HepG2 (cell line): ENCODE results near the gene FAM174C. TPM values are rescaled to one million over a fixed set of nuclear protein-coding genes. Genes with fewer than 3 reads are reported as not detected.
A peak's percentile ranks its signal among the peaks of the same experiment; 100 is the strongest.

Experiments used
- AFF4 ChIP-seq: sonication (generic); formaldehyde crosslinking; IDR thresholded peaks from 2 replicates; pipeline ENCODE4 v1.4.0; 2020; ENCODE audit warnings: missing genetic modification reagents
- CCAR2 ChIP-seq: fragments of 200-400 bp; formaldehyde crosslinking; optimal IDR thresholded peaks from 2 replicates; pipeline ENCODE3; 2018; ENCODE audit warnings: low read depth, mild to moderate bottlenecking, low read length, moderate library complexity
- DNMT1 ChIP-seq: sonication (generic); formaldehyde crosslinking; IDR thresholded peaks from 2 replicates; pipeline ENCODE4 v1.5.1; 2020; ENCODE audit warnings: mild to moderate bottlenecking, missing genetic modification reagents
- FOSL2 ChIP-seq: sonication (generic); formaldehyde crosslinking; IDR thresholded peaks from 2 replicates; pipeline ENCODE4 v1.4.0; 2020; ENCODE audit warnings: missing genetic modification reagents
- FOXC1 ChIP-seq: sonication (generic); formaldehyde crosslinking; IDR thresholded peaks from 2 replicates; pipeline ENCODE4 v1.8.0; 2022; ENCODE audit warnings: mild to moderate bottlenecking, missing genetic modification reagents, borderline replicate concordance
- ISX ChIP-seq: sonication (generic); formaldehyde crosslinking; conservative IDR thresholded peaks from 2 replicates; pipeline ENCODE4 v1.5.0; 2020; ENCODE audit warnings: missing genetic modification reagents
- MIXL1 ChIP-seq: IDR thresholded peaks from 2 replicates; pipeline ENCODE4 v1.6.1; 2016
- NCOA2 ChIP-seq: sonication (generic); formaldehyde crosslinking; IDR thresholded peaks from 2 replicates; pipeline ENCODE4 v1.8.0; 2022; ENCODE audit warnings: inconsistent platforms
- NFKB2 ChIP-seq: sonication (generic); formaldehyde crosslinking; IDR thresholded peaks from 2 replicates; pipeline ENCODE4 v1.4.0; 2020; ENCODE audit warnings: missing genetic modification reagents, borderline replicate concordance
- PHB2 ChIP-seq: fragments of 450-650 bp; IDR thresholded peaks from 2 replicates; pipeline ENCODE4 v1.6.1; 2018; ENCODE audit not compliant: partially characterized antibody
- RCOR2 ChIP-seq: IDR thresholded peaks from 2 replicates; pipeline ENCODE4 v1.6.1; 2016; ENCODE audit warnings: missing biosample characterization, missing genetic modification reagents
- ZKSCAN8 ChIP-seq: IDR thresholded peaks from 2 replicates; pipeline ENCODE4 v1.6.1; 2016; ENCODE audit warnings: borderline replicate concordance, missing genetic modification reagents, missing compliant biosample characterization
- ZNF256 ChIP-seq: sonication (generic); formaldehyde crosslinking; conservative IDR thresholded peaks from 2 replicates; pipeline ENCODE4 v1.4.0; 2020; ENCODE audit warnings: missing genetic modification reagents
- ZNF30 ChIP-seq: sonication (generic); formaldehyde crosslinking; IDR thresholded peaks from 2 replicates; pipeline ENCODE4 v1.5.0; 2020; ENCODE audit warnings: mild to moderate bottlenecking, missing genetic modification reagents
- ZNF331 ChIP-seq: sonication (generic); formaldehyde crosslinking; IDR thresholded peaks from 2 replicates; pipeline ENCODE4 v1.4.0; 2020; ENCODE audit warnings: missing genetic modification reagents
- ZNF383 ChIP-seq: sonication (generic); formaldehyde crosslinking; IDR thresholded peaks from 2 replicates; pipeline ENCODE4 v1.4.0; 2020; ENCODE audit warnings: missing genetic modification reagents, mild to moderate bottlenecking, borderline replicate concordance
- ZNF543 ChIP-seq: sonication (generic); formaldehyde crosslinking; IDR thresholded peaks from 2 replicates; pipeline ENCODE4 v1.4.0; 2020; ENCODE audit warnings: mild to moderate bottlenecking, missing genetic modification reagents
- ZNF607 ChIP-seq: sonication (generic); formaldehyde crosslinking; IDR thresholded peaks from 2 replicates; pipeline ENCODE4 v1.5.1; 2020; ENCODE audit warnings: missing genetic modification reagents, mild to moderate bottlenecking, borderline replicate concordance
- ZNF737 ChIP-seq: sonication (generic); formaldehyde crosslinking; IDR thresholded peaks from 2 replicates; pipeline ENCODE4 v1.5.0; 2020; ENCODE audit warnings: missing genetic modification reagents, mild to moderate bottlenecking, borderline replicate concordance
- polyA plus RNA-seq, 8 experiments: library from polyadenylated mRNA; depleted of rRNA in 3 of 8; stranded (reverse) in 7 of 8; unstranded in 1 of 8; fragments of >200 nt; fragmentation: Illumina TruSeq in 4 of 8; extraction: Trizol in 4 of 8; gene quantifications; 2 replicates each; pipeline versions ENCODE4 v1.2.1 to v1.2.3, GENCODE V29; 2011 to 2016; ENCODE audit warnings: low read depth in 4 of 8, missing spikeins in 1 of 8, mixed read lengths in 1 of 8; ENCODE audit not compliant: insufficient read depth in 1 of 8
- total RNA-seq, 5 experiments: library from RNA; depleted of rRNA; stranded (reverse); fragments of >200 nt; fragmentation: Illumina TruSeq; extraction: Trizol; gene quantifications; 2 replicates each; pipeline ENCODE4 v1.2.3, GENCODE V29; 2016; ENCODE audit warnings: low read depth in 1 of 5
- TF ChIP-seq, protein P1 (sequence below): IDR thresholded peaks from 2 replicates; pipeline ENCODE4 v1.6.1; 2016; ENCODE audit warnings: mild to moderate bottlenecking, missing biosample characterization, missing genetic modification reagents
- TF ChIP-seq, protein P2 (sequence below): sonication (generic); formaldehyde crosslinking; IDR thresholded peaks from 2 replicates; pipeline ENCODE4; 2020; ENCODE audit warnings: missing genetic modification reagents, mild to moderate bottlenecking, borderline replicate concordance
- TF ChIP-seq, protein P3 (sequence below): sonication (generic); formaldehyde crosslinking; IDR thresholded peaks from 2 replicates; pipeline ENCODE4 v1.8.1; 2022; ENCODE audit warnings: low read depth, mild to moderate bottlenecking, missing genetic modification reagents

Gene FAM174C
- total and polyA plus RNA-seq, 2 of the 13 experiments (the other 11 are each of a cell fraction or from before 2014, with no cell fraction given): 19.5 to 31.3 TPM

- TF ChIP-seq, protein P1, sequence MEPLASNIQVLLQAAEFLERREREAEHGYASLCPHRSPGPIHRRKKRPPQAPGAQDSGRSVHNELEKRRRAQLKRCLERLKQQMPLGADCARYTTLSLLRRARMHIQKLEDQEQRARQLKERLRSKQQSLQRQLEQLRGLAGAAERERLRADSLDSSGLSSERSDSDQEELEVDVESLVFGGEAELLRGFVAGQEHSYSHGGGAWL (CRISPR knock-in tag): no peak
- TF ChIP-seq ZNF737 (no peak), MIXL1 (peak; percentile 24; the same call in 1 of the 2 replicates), ZKSCAN8 (CRISPR knock-in tag) (no peak), ZNF543 (CRISPR knock-in tag) (no peak), PHB2 (no peak), ZNF256 (CRISPR knock-in tag) (no peak), FOXC1 (peak; percentile 44; the same call in 1 of the 2 replicates), ZNF607 (no peak; the same call in 1 of the 2 replicates), NCOA2 (peak; percentile 89), FOSL2 (CRISPR knock-in tag) (peak; percentile 76), ZNF30 (CRISPR knock-in tag) (no peak), CCAR2 (no peak), RCOR2 (CRISPR knock-in tag) (no peak), ZNF331 (CRISPR knock-in tag) (no peak), AFF4 (CRISPR knock-in tag) (no peak), DNMT1 (no peak), NFKB2 (CRISPR knock-in tag) (no peak), ZNF383 (CRISPR knock-in tag) (no peak), ISX (no peak)
- TF ChIP-seq, protein P2, sequence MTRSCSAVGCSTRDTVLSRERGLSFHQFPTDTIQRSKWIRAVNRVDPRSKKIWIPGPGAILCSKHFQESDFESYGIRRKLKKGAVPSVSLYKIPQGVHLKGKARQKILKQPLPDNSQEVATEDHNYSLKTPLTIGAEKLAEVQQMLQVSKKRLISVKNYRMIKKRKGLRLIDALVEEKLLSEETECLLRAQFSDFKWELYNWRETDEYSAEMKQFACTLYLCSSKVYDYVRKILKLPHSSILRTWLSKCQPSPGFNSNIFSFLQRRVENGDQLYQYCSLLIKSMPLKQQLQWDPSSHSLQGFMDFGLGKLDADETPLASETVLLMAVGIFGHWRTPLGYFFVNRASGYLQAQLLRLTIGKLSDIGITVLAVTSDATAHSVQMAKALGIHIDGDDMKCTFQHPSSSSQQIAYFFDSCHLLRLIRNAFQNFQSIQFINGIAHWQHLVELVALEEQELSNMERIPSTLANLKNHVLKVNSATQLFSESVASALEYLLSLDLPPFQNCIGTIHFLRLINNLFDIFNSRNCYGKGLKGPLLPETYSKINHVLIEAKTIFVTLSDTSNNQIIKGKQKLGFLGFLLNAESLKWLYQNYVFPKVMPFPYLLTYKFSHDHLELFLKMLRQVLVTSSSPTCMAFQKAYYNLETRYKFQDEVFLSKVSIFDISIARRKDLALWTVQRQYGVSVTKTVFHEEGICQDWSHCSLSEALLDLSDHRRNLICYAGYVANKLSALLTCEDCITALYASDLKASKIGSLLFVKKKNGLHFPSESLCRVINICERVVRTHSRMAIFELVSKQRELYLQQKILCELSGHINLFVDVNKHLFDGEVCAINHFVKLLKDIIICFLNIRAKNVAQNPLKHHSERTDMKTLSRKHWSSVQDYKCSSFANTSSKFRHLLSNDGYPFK: no peak; the same call in 1 of the 2 replicates
- TF ChIP-seq, protein P3, sequence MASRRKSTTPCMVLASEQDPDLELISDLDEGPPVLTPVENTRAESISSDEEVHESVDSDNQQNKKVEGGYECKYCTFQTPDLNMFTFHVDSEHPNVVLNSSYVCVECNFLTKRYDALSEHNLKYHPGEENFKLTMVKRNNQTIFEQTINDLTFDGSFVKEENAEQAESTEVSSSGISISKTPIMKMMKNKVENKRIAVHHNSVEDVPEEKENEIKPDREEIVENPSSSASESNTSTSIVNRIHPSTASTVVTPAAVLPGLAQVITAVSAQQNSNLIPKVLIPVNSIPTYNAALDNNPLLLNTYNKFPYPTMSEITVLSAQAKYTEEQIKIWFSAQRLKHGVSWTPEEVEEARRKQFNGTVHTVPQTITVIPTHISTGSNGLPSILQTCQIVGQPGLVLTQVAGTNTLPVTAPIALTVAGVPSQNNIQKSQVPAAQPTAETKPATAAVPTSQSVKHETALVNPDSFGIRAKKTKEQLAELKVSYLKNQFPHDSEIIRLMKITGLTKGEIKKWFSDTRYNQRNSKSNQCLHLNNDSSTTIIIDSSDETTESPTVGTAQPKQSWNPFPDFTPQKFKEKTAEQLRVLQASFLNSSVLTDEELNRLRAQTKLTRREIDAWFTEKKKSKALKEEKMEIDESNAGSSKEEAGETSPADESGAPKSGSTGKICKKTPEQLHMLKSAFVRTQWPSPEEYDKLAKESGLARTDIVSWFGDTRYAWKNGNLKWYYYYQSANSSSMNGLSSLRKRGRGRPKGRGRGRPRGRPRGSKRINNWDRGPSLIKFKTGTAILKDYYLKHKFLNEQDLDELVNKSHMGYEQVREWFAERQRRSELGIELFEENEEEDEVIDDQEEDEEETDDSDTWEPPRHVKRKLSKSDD: no peak
Observed at GRCh38 chr19:1253514-1254080, 21.7 kb upstream of the FAM174C start (continued).
